ENCODE results near the gene GLIPR1L2. TPM values are rescaled to one million over a fixed set of nuclear protein-coding genes. Genes with fewer than 3 reads are reported as not detected.

Gene GLIPR1L2
- total and polyA plus RNA-seq, 2 donors (not counting 1 experiment from before 2014, with no cell fraction given) = 0.37 to 0.91 TPM

- POLR2A ChIA-PET = no interaction called here
- H4K20me1 ChIP-seq (ENCODE audit: control insufficient read depth, insufficient read depth, low read length, poor library complexity, severe bottlenecking) = no peaks in the 10 kb centered on the region
- H3K27ac ChIP-seq (ENCODE audit: low read length in 2 of 2) = no peak overlapping the region
- DNase-seq (no peak), ATAC-seq (ENCODE audit: low read depth) (no peak)
- no peak overlapping the region for H3K9ac ChIP-seq (ENCODE audit: low read length)
- H3K4me3 Mint-ChIP-seq = no peak overlapping the region
- CTCF ChIA-PET = no interaction called here
- H3K4me3 ChIP-seq (ENCODE audit: control extremely low read depth in 1 of 5, extremely low read depth in 1 of 5, insufficient read depth in 1 of 5, low read depth in 2 of 5, low read length in 4 of 5) = no peak overlapping the region
- no peaks in the 10 kb centered on the region for H3K36me3 ChIP-seq (replicated peaks in 1 of 2; ENCODE audit: control extremely low read depth in 1 of 2, control insufficient read depth in 1 of 2, extremely low read depth in 1 of 2, insufficient read depth in 2 of 2, low read length in 1 of 2)
- H3K9me3 ChIP-seq (ENCODE audit: control extremely low read depth in 1 of 3, control insufficient read depth in 2 of 3, insufficient read depth in 1 of 3, low read length in 2 of 3) = no peaks in the 10 kb centered on the region
- H3K4me1 Mint-ChIP-seq = no peaks in the 10 kb centered on the region
- intact Hi-C loops (cut with micrococcal nuclease) = no loop called here
- H3K79me2 ChIP-seq (ENCODE audit: control insufficient read depth, insufficient read depth, low read length) = no peaks in the 10 kb centered on the region
- no peak overlapping the region for H3K27ac Mint-ChIP-seq
- H3K27me3 Mint-ChIP-seq = peaks cover 2% of the 10 kb centered on the region
- TF ChIP-seq, protein P1, sequence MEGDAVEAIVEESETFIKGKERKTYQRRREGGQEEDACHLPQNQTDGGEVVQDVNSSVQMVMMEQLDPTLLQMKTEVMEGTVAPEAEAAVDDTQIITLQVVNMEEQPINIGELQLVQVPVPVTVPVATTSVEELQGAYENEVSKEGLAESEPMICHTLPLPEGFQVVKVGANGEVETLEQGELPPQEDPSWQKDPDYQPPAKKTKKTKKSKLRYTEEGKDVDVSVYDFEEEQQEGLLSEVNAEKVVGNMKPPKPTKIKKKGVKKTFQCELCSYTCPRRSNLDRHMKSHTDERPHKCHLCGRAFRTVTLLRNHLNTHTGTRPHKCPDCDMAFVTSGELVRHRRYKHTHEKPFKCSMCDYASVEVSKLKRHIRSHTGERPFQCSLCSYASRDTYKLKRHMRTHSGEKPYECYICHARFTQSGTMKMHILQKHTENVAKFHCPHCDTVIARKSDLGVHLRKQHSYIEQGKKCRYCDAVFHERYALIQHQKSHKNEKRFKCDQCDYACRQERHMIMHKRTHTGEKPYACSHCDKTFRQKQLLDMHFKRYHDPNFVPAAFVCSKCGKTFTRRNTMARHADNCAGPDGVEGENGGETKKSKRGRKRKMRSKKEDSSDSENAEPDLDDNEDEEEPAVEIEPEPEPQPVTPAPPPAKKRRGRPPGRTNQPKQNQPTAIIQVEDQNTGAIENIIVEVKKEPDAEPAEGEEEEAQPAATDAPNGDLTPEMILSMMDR (IDR thresholded peaks at IDR 0.05) = no peak
- no peak for TF ChIP-seq EZH2 (IDR thresholded peaks at IDR 0.05; ENCODE audit: borderline replicate concordance, insufficient read depth, low read depth, low read length, poor library complexity, severe bottlenecking)
- 100% methylated on average over 2 of the region's 2 CpGs for WGBS (ENCODE audit: insufficient coverage)
- H3K4me1 ChIP-seq (ENCODE audit: control insufficient read depth in 2 of 2, insufficient read depth in 2 of 2, low read length in 2 of 2) = no peaks in the 10 kb centered on the region
- no peak overlapping the region for H2AFZ ChIP-seq (ENCODE audit: insufficient read depth, low read depth, low read length, poor library complexity, severe bottlenecking)
- H3K27me3 ChIP-seq (replicated peaks in 1 of 4; ENCODE audit: control extremely low read depth in 1 of 4, control insufficient read depth in 3 of 4, insufficient read depth in 4 of 4, low read length in 3 of 4) = no peaks in the 10 kb centered on the region
- no peaks in the 10 kb centered on the region for H3K9me3 Mint-ChIP-seq (ENCODE audit: insufficient read depth)
- no peak overlapping the region for H3K4me2 ChIP-seq (replicated peaks; ENCODE audit: low read depth, low read length, poor library complexity, severe bottlenecking)
Measured at GRCh38 chr12:75419841-75420240, 29.0 kb downstream of the GLIPR1L2 start.

- H3K27ac Mint-ChIP-seq = no peak overlapping the region
- Histone ChIP-seq H3K27ac (ENCODE audit: low read length in 2 of 2) (no peak overlapping the region), H3K4me1 (ENCODE audit: control insufficient read depth in 2 of 2, insufficient read depth in 2 of 2, low read length in 2 of 2) (no peaks in the 10 kb centered on the region), H3K36me3 (replicated peaks in 1 of 2; ENCODE audit: control extremely low read depth in 1 of 2, control insufficient read depth in 1 of 2, extremely low read depth in 1 of 2, insufficient read depth in 2 of 2, low read length in 1 of 2) (no peaks in the 10 kb centered on the region), H2AFZ (ENCODE audit: insufficient read depth, low read depth, low read length, poor library complexity, severe bottlenecking) (no peak overlapping the region), H3K9ac (ENCODE audit: low read length) (no peak overlapping the region), H3K27me3 (replicated peaks in 1 of 4; ENCODE audit: control extremely low read depth in 1 of 4, control insufficient read depth in 3 of 4, insufficient read depth in 4 of 4, low read length in 3 of 4) (no peaks in the 10 kb centered on the region), H3K4me3 (ENCODE audit: control extremely low read depth in 1 of 5, extremely low read depth in 1 of 5, insufficient read depth in 1 of 5, low read depth in 2 of 5, low read length in 4 of 5) (no peak overlapping the region), H3K79me2 (ENCODE audit: control insufficient read depth, insufficient read depth, low read length) (no peaks in the 10 kb centered on the region), H4K20me1 (ENCODE audit: control insufficient read depth, insufficient read depth, low read length, poor library complexity, severe bottlenecking) (no peaks in the 10 kb centered on the region), H3K4me2 (replicated peaks; ENCODE audit: low read depth, low read length, poor library complexity, severe bottlenecking) (no peak overlapping the region), H3K9me3 (ENCODE audit: control extremely low read depth in 1 of 3, control insufficient read depth in 2 of 3, insufficient read depth in 1 of 3, low read length in 2 of 3) (peaks cover 1 to 25% (median 16%) of the 10 kb centered on the region in 3 donors)
- WGBS (ENCODE audit: insufficient coverage) = no CpG with 5 or more reads among the region's 1 CpG
- ChIA-PET POLR2A (no interaction called here), CTCF (no interaction called here)
- intact Hi-C loops (cut with micrococcal nuclease) = no loop called here
- H3K4me3 Mint-ChIP-seq = no peak overlapping the region
- ATAC-seq (ENCODE audit: low read depth) (no peak), DNase-seq (no peak)
- H3K27me3 Mint-ChIP-seq = peaks cover 8% of the 10 kb centered on the region
- H3K9me3 Mint-ChIP-seq (ENCODE audit: insufficient read depth) = peaks cover 12% of the 10 kb centered on the region
- H3K4me1 Mint-ChIP-seq = no peaks in the 10 kb centered on the region
- TF ChIP-seq, protein P1 (IDR thresholded peaks at IDR 0.05) = no peak
- no peak for TF ChIP-seq EZH2 (IDR thresholded peaks at IDR 0.05; ENCODE audit: borderline replicate concordance, insufficient read depth, low read depth, low read length, poor library complexity, severe bottlenecking)
Measured at GRCh38 chr12:75427491-75427890, 36.6 kb downstream of the GLIPR1L2 start.

Measured in B cell (primary cell).